ENCODE results near the gene HHIP. TPM values are rescaled to one million over a fixed set of nuclear protein-coding genes. Genes with fewer than 3 reads are reported as not detected.
A peak's percentile ranks its signal among the peaks of the same experiment; 100 is the strongest.

The HHIP gene
- total and polyA plus RNA-seq, 9 of the 15 experiments (the other 6 are each of a cell fraction or from before 2014, with no cell fraction given) = 0.09 TPM; not detected in 8

DNA sequence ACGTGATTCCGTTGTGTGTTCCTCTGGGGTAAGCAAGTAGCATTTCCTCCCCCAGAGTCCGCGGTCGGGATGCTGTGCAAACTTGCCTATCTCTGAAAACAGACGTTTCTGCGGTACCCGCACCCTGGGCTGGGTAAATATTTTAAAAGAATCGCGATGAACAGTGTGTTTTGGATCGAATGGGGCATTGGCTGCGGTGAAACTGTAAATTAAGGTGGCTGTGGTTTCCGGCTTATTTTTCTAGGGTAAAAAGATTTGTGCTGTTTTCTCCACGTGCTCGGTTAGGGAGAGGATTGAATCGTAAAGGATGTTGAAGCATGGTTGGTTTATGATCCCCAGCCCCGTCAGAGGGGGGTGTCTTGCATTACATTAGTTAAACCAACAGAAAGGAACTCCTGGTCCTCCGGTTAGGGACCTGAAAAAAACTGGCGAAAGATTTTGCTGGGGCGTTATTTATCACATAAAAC is 1.2 kb downstream of the HHIP start:
- H3K4me2 ChIP-seq (ENCODE audit: insufficient read depth, low read length) = no peak overlapping the region
- H3K27me3 ChIP-seq (ENCODE audit: control insufficient read depth in 2 of 2, insufficient read depth in 2 of 2, low read length in 2 of 2) = peaks cover 6 to 16% of the 10 kb centered on the region in 2 experiments; a peak in 3 of 5 replicates
- no peak overlapping the region for H3K4me3 ChIP-seq
- DNase-seq (ENCODE audit: extremely low read depth in 1 of 4, low spot score in 3 of 4) (peak; percentile 38 to 54 (median 44)), FAIRE-seq (no peak), ATAC-seq (peak; percentile 84)
- H3K36me3 ChIP-seq (ENCODE audit: control insufficient read depth, insufficient read depth, low read length) = no peaks in the 10 kb centered on the region
- H4K20me1 ChIP-seq (replicated peaks; ENCODE audit: control insufficient read depth, insufficient read depth, low read length) = no peaks in the 10 kb centered on the region
- H3K27ac ChIP-seq (ENCODE audit: extremely low read depth, low read depth, low read length) = no peak overlapping the region
- POLR2A ChIA-PET = no interaction called here
- intact Hi-C loops (cut with micrococcal nuclease) (no loop called here), in situ Hi-C loops (cut with MboI) (no loop called here)
- no peak overlapping the region for H2AFZ ChIP-seq (ENCODE audit: low read depth, low read length)
- peaks cover 0 to 17% of the 10 kb centered on the region in 2 experiments; a peak in 2 of 5 replicates for H3K4me1 ChIP-seq (replicated peaks in 1 of 2; ENCODE audit: control insufficient read depth in 2 of 2, insufficient read depth in 2 of 2, low read length in 2 of 2)
- CTCF ChIA-PET (ENCODE audit: low intra/inter-chr PET ratio) = no interaction called here
- under 1% methylated on average over 20 of the region's 20 CpGs for WGBS (ENCODE audit: insufficient coverage, low coverage, missing lambda C conversion rate)
- H3K9me3 ChIP-seq (replicated peaks; ENCODE audit: control insufficient read depth, insufficient read depth, low read depth, low read length) = no peaks in the 10 kb centered on the region
- H3K9me1 ChIP-seq (ENCODE audit: control insufficient read depth, insufficient read depth, low read length) = no peaks in the 10 kb centered on the region
- H3K9ac ChIP-seq (ENCODE audit: insufficient read depth in 1 of 2, low read depth in 2 of 2, low read length in 2 of 2) = no peak overlapping the region
- H3K79me2 ChIP-seq (ENCODE audit: control insufficient read depth, insufficient read depth, low read length) = no peaks in the 10 kb centered on the region
- no TSS peak for BruUV-seq (replicated peaks)
- no peak for TF ChIP-seq SREBF2 (CRISPR knock-in tag; IDR thresholded peaks at IDR 0.05)
- peak; percentile 47; the same call in 1 of the 2 replicates for TF ChIP-seq ARID1B (IDR thresholded peaks at IDR 0.05)
- TF ChIP-seq, protein P1, sequence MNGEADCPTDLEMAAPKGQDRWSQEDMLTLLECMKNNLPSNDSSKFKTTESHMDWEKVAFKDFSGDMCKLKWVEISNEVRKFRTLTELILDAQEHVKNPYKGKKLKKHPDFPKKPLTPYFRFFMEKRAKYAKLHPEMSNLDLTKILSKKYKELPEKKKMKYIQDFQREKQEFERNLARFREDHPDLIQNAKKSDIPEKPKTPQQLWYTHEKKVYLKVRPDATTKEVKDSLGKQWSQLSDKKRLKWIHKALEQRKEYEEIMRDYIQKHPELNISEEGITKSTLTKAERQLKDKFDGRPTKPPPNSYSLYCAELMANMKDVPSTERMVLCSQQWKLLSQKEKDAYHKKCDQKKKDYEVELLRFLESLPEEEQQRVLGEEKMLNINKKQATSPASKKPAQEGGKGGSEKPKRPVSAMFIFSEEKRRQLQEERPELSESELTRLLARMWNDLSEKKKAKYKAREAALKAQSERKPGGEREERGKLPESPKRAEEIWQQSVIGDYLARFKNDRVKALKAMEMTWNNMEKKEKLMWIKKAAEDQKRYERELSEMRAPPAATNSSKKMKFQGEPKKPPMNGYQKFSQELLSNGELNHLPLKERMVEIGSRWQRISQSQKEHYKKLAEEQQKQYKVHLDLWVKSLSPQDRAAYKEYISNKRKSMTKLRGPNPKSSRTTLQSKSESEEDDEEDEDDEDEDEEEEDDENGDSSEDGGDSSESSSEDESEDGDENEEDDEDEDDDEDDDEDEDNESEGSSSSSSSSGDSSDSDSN (IDR thresholded peaks at IDR 0.05; ENCODE audit: borderline replicate concordance in 1 of 2, low read depth in 2 of 2, low read length in 2 of 2) = no peak
- peak; percentile 35; the same call in 1 of the 2 replicates for TF ChIP-seq CBFA2T2 (conservative IDR thresholded peaks at IDR 0.05)
- no peak for TF ChIP-seq ZNF347 (CRISPR knock-in tag; IDR thresholded peaks at IDR 0.05; ENCODE audit: low read depth)
- peak; percentile 72 for TF ChIP-seq L3MBTL2 (IDR thresholded peaks at IDR 0.05)
- TF ChIP-seq CSDE1 (IDR thresholded peaks at IDR 0.05) = no peak
- TF ChIP-seq POLR2AphosphoS5 (IDR thresholded peaks at IDR 0.05; ENCODE audit: control insufficient read depth, insufficient read depth, low read depth, low read length) = 0 out of 2 replicates have a peak, but pooled peaks have one; percentile 24
- TF ChIP-seq E2F3 (CRISPR knock-in tag; IDR thresholded peaks at IDR 0.05) = no peak
- TF ChIP-seq SPI1 (IDR thresholded peaks at IDR 0.05; ENCODE audit: borderline replicate concordance, low read depth, low read length) = no peak
- TF ChIP-seq, protein P2, sequence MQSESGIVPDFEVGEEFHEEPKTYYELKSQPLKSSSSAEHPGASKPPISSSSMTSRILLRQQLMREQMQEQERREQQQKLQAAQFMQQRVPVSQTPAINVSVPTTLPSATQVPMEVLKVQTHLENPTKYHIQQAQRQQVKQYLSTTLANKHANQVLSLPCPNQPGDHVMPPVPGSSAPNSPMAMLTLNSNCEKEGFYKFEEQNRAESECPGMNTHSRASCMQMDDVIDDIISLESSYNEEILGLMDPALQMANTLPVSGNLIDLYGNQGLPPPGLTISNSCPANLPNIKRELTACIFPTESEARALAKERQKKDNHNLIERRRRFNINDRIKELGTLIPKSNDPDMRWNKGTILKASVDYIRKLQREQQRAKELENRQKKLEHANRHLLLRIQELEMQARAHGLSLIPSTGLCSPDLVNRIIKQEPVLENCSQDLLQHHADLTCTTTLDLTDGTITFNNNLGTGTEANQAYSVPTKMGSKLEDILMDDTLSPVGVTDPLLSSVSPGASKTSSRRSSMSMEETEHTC (IDR thresholded peaks at IDR 0.05) = no peak
- TF ChIP-seq, protein P3, sequence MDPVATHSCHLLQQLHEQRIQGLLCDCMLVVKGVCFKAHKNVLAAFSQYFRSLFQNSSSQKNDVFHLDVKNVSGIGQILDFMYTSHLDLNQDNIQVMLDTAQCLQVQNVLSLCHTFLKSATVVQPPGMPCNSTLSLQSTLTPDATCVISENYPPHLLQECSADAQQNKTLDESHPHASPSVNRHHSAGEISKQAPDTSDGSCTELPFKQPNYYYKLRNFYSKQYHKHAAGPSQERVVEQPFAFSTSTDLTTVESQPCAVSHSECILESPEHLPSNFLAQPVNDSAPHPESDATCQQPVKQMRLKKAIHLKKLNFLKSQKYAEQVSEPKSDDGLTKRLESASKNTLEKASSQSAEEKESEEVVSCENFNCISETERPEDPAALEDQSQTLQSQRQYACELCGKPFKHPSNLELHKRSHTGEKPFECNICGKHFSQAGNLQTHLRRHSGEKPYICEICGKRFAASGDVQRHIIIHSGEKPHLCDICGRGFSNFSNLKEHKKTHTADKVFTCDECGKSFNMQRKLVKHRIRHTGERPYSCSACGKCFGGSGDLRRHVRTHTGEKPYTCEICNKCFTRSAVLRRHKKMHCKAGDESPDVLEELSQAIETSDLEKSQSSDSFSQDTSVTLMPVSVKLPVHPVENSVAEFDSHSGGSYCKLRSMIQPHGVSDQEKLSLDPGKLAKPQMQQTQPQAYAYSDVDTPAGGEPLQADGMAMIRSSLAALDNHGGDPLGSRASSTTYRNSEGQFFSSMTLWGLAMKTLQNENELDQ (CRISPR knock-in tag; IDR thresholded peaks at IDR 0.05; ENCODE audit: borderline replicate concordance) = no peak
